Endothelial cell of umbilical vein (primary cell): ENCODE data around the gene TOGARAM2.

ENCODE experiments used
- CTCF ChIP-seq, 2 donors: IDR thresholded peaks; 1 replicate in 1 of 2; 2 replicates in 1 of 2; pipeline ENCODE4 v1.5.1; 2011; ENCODE audit warnings: low read length in 2 of 2, mild to moderate bottlenecking in 2 of 2, moderate library complexity in 2 of 2, control low read depth in 1 of 2, inconsistent platforms in 1 of 2, low read depth in 1 of 2; ENCODE audit not compliant: insufficient read depth in 1 of 2; ENCODE audit errors: extremely low read depth in 1 of 2
- EZH2 ChIP-seq: IDR thresholded peaks from 2 replicates; pipeline ENCODE4 v1.6.1; 2012; ENCODE audit warnings: borderline replicate concordance, low read depth, mild to moderate bottlenecking, moderate library complexity, low read length, inconsistent platforms; ENCODE audit not compliant: severe bottlenecking
- FOS ChIP-seq: IDR thresholded peaks from 2 replicates; pipeline ENCODE4 v1.6.1; 2011; ENCODE audit warnings: mild to moderate bottlenecking, low read length, moderate library complexity, borderline replicate concordance; ENCODE audit not compliant: insufficient read depth
- GATA2 ChIP-seq: IDR thresholded peaks from 2 replicates; pipeline ENCODE4 v1.7.0; 2011; ENCODE audit warnings: low read depth, mild to moderate bottlenecking, moderate library complexity, mixed read lengths, low read length; ENCODE audit not compliant: insufficient read length, insufficient read depth
- JUN ChIP-seq: IDR thresholded peaks from 2 replicates; pipeline ENCODE4 v1.6.1; 2011; ENCODE audit warnings: borderline replicate concordance, low read depth; ENCODE audit not compliant: insufficient read length, insufficient read depth
- MYC ChIP-seq: IDR thresholded peaks from one replicate; pipeline ENCODE4 v1.6.1; 2011; ENCODE audit warnings: mild to moderate bottlenecking, low read depth, low read length
- POLR2A ChIP-seq: IDR thresholded peaks from 2 replicates; pipeline ENCODE4 v1.6.1; 2012; ENCODE audit warnings: low read depth, mild to moderate bottlenecking, control low read depth, low read length
- POLR2AphosphoS5 ChIP-seq: IDR thresholded peaks from 2 replicates; pipeline ENCODE4 v1.6.1; 2012; ENCODE audit warnings: low read depth, mild to moderate bottlenecking, control low read depth, low read length, moderate library complexity; ENCODE audit not compliant: insufficient read depth
- TF ChIP-seq, protein P1 (sequence below): IDR thresholded peaks from 2 replicates; pipeline ENCODE4 v1.6.1; 2011; ENCODE audit not compliant: insufficient read depth, insufficient read length

GRCh38 chr2:28955467-28955866, 25.6 kb upstream of the TOGARAM2 start:
- TF ChIP-seq POLR2A (no peak), EZH2 (no peak), CTCF (IDR thresholded peaks at IDR 0.05; ENCODE audit: extremely low read depth in 1 of 2, insufficient read depth in 1 of 2, low read depth in 1 of 2, low read length in 2 of 2) (no peak), POLR2AphosphoS5 (no peak), MYC (no peak), JUN (no peak), GATA2 (no peak), FOS (no peak)
- TF ChIP-seq, protein P1, sequence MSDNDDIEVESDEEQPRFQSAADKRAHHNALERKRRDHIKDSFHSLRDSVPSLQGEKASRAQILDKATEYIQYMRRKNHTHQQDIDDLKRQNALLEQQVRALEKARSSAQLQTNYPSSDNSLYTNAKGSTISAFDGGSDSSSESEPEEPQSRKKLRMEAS = no peak
